Stomach (tissue), 4 donors: ENCODE results near the gene MACO1.

Experiments
- CTCF ChIP-seq, 7 experiments: fragments of 450-650 bp in 4 of 7; fragments of 200-600 bp in 3 of 7; sonication (generic) in 3 of 7; IDR thresholded peaks; one replicate each; pipeline ENCODE4 v1.5.1; 2016 to 2019; ENCODE audit warnings: antibody characterized with exemption in 7 of 7, control low read depth in 2 of 7, mild to moderate bottlenecking in 1 of 7
- POLR2A ChIP-seq, 4 donors: fragments of 450-650 bp; IDR thresholded peaks; one replicate each; pipeline ENCODE4 v1.6.1; 2016; ENCODE audit warnings: antibody characterized with exemption in 4 of 4, control low read depth in 2 of 4, mild to moderate bottlenecking in 1 of 4, moderate library complexity in 1 of 4

- TF ChIP-seq POLR2A (IDR thresholded peaks at IDR 0.05) (no peak), CTCF (IDR thresholded peaks at IDR 0.05) (no peak)
Measured at GRCh38 chr1:25494952-25495351, 64.3 kb downstream of the MACO1 start.
